PC-3 (cell line): Measurements from ENCODE around the gene NCS1.

Experiments
- CTCF ChIP-seq: fragments of 300-600 bp; sonication (generic); conservative IDR thresholded peaks from 2 replicates; pipeline ENCODE4 v1.5.1; 2017; ENCODE audit warnings: antibody characterized with exemption, low read depth, mild to moderate bottlenecking, low read length
- EZH2 ChIP-seq: fragments of 300-600 bp; sonication (generic); IDR thresholded peaks from one replicate; pipeline ENCODE4 v1.6.1; 2017; ENCODE audit warnings: antibody characterized with exemption, mild to moderate bottlenecking, low read length; ENCODE audit not compliant: unreplicated experiment
- EZH2phosphoT487 ChIP-seq: fragments of 300-600 bp; sonication (generic); IDR thresholded peaks from 2 replicates; pipeline ENCODE4 v1.6.1; 2018; ENCODE audit warnings: mild to moderate bottlenecking, antibody characterized with exemption, low read length, borderline replicate concordance

GRCh38 chr9:130143279-130143893, 28.8 kb upstream of the NCS1 start:
- TF ChIP-seq CTCF (no peak), EZH2phosphoT487 (no peak), EZH2 (no peak)
